Stomach (tissue), 9 donors: ENCODE measurements around the gene THBS1. TPM values are rescaled to one million over a fixed set of nuclear protein-coding genes. Genes with fewer than 3 reads are reported as not detected.

Experiments
- DNase-seq, 2 donors: peaks; one replicate each; pipeline versions ENCODE4 v3.0.0 to v3.0.0-alpha.2; 2013 to 2019
- H3K27ac ChIP-seq, 5 donors: fragments of 200-600 bp in 4 of 5; sonication (generic) in 4 of 5; one replicate each; pipeline ENCODE4 v1.5.1; 2013 to 2019; ENCODE audit warnings: mild to moderate bottlenecking in 1 of 5, moderate library complexity in 1 of 5
- H3K27me3 ChIP-seq, 3 donors: fragments of 200-600 bp; sonication (generic); one replicate each; pipeline ENCODE4 v1.5.1; 2017 to 2019; ENCODE audit warnings: mixed run types in 1 of 3
- H3K36me3 ChIP-seq, 4 donors: fragments of 200-600 bp; sonication (generic); 1 replicate in 3 of 4; 2 replicates in 1 of 4; pipeline ENCODE4 v1.5.1; 2016 to 2019
- H3K4me1 ChIP-seq, 4 donors: fragments of 200-600 bp; sonication (generic); one replicate each; pipeline ENCODE4 v1.5.1; 2016 to 2019
- H3K4me3 ChIP-seq, 4 donors: fragments of 200-600 bp; sonication (generic) in 3 of 4; one replicate each; pipeline ENCODE4 v1.5.1; 2016 to 2019; ENCODE audit warnings: mild to moderate bottlenecking in 1 of 4
- H3K9me3 ChIP-seq, 4 donors: fragments of 200-600 bp; sonication (generic); one replicate each; pipeline ENCODE4 v1.5.1; 2016 to 2019
- CTCF ChIP-seq, 7 experiments: fragments of 450-650 bp in 4 of 7; fragments of 200-600 bp in 3 of 7; sonication (generic) in 3 of 7; IDR thresholded peaks; one replicate each; pipeline ENCODE4 v1.5.1; 2016 to 2019; ENCODE audit warnings: antibody characterized with exemption in 7 of 7, control low read depth in 2 of 7, mild to moderate bottlenecking in 1 of 7
- EP300 ChIP-seq: sonication (generic); formaldehyde crosslinking; IDR thresholded peaks from one replicate; pipeline ENCODE4 v1.6.1; 2017; ENCODE audit warnings: antibody characterized with exemption
- POLR2A ChIP-seq, 4 donors: fragments of 450-650 bp; IDR thresholded peaks; one replicate each; pipeline ENCODE4 v1.6.1; 2016; ENCODE audit warnings: antibody characterized with exemption in 4 of 4, control low read depth in 2 of 4, mild to moderate bottlenecking in 1 of 4, moderate library complexity in 1 of 4
- POLR2AphosphoS5 ChIP-seq, 3 donors: sonication (generic); formaldehyde crosslinking; IDR thresholded peaks; one replicate each; pipeline ENCODE4 v1.6.1; 2016; ENCODE audit warnings: antibody characterized with exemption in 3 of 3
- WGBS, 5 donors: extraction: QIAGEN DNeasy Blood & Tissue Kit in 3 of 5; methylation state at CpG; one replicate each; pipeline versions ENCODE4 v1.1.5 to v1.1.7; 2013 to 2018; 5-methylcytosine and 5-hydroxymethylcytosine counted together
- intact Hi-C: fragments of 100-400 bp; cut with DNase I; formaldehyde crosslinking; loops from one replicate; pipeline ENCODE4 v1.15.1; 2023; ENCODE audit warnings: low total_unique reads
- polyA plus RNA-seq, 3 donors: library from polyadenylated mRNA; stranded (reverse); fragments of 200-250 nt; gene quantifications; one replicate each; pipeline ENCODE4 v1.2.3, GENCODE V29; 2013
- total RNA-seq, 5 donors: library from RNA; depleted of rRNA; stranded (reverse); fragments of >200 nt; gene quantifications; one replicate each; pipeline versions ENCODE4 v1.1.0 to v1.2.3, GENCODE V29; 2014 to 2016
- donor health status: healthy with polysubstance abuse.
- donor health status: Bipolar disorder and iron deficiency.
- donor health status: healthy.

THBS1 gene
- total and polyA plus RNA-seq, 8 donors, result 12.9 to 842 (median 179) TPM

DNA sequence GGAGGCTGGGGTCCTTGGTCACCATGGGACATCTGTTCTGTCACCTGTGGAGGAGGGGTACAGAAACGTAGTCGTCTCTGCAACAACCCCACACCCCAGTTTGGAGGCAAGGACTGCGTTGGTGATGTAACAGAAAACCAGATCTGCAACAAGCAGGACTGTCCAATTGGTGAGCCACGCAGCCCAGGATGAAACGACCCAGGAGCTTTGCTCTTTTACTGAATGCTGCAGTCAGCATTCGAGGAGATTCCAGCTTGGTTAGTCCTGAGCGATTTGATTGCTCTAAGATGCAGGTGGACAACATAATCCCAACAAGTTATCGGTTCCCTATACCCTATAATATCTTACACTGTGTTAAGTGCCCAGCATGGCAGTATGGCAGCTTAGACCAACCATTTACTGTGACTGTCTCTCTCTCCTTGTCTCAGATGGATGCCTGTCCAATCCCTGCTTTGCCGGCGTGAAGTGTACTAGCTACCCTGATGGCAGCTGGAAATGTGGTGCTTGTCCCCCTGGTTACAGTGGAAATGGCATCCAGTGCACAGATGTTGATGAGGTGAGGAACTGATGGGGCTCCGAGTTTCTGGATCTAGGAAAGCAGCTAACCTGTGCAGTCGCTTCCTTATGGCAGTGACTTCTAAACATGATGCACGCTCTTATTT lies 7.8 kb downstream of the THBS1 start:
- intact Hi-C loops, result no loop called here

GRCh38 chr15:39589193-39589814 lies 8.4 kb downstream of the THBS1 start:
- H3K36me3 ChIP-seq, result peaks cover 51 to 100% (median 99%) of the 10 kb centered on the region in 4 donors
- H3K4me1 ChIP-seq, result peaks cover 17 to 62% (median 29%) of the 10 kb centered on the region in 4 donors
- no peaks in the 10 kb centered on the region for H3K27me3 ChIP-seq
- no peak overlapping the region for H3K27ac ChIP-seq
- DNase-seq, result no peak
- no peak for TF ChIP-seq EP300
- TF ChIP-seq POLR2A (IDR thresholded peaks at IDR 0.05), result no peak
- peak in 1 of 3 donors; percentile 6 for TF ChIP-seq POLR2AphosphoS5 (IDR thresholded peaks at IDR 0.05)
- no peak for TF ChIP-seq CTCF (IDR thresholded peaks at IDR 0.05)
- H3K4me3 ChIP-seq, result peak overlapping the region in 1 of 4 donors; percentile 76
- WGBS, 5 donors, result 88 to 92% (median 91%) methylated on average over 14 of the region's 14 CpGs
- H3K9me3 ChIP-seq, result no peaks in the 10 kb centered on the region
- intact Hi-C loops, result no loop called here

More for the DNA sequence above, 7.8 kb downstream of the THBS1 start:
- peaks cover 51 to 100% (median 99%) of the 10 kb centered on the region in 4 donors for H3K36me3 ChIP-seq
- H3K9me3 ChIP-seq, result no peaks in the 10 kb centered on the region
- DNase-seq, result no peak
- no peaks in the 10 kb centered on the region for H3K27me3 ChIP-seq
- WGBS, 5 donors, result 89 to 95% (median 93%) methylated on average over 13 of the region's 13 CpGs
- no peak overlapping the region for H3K27ac ChIP-seq
- no peak for TF ChIP-seq POLR2A (IDR thresholded peaks at IDR 0.05)
- TF ChIP-seq POLR2AphosphoS5 (IDR thresholded peaks at IDR 0.05), result peak in 2 of 3 donors; percentile 23 to 28
- H3K4me3 ChIP-seq, result peak overlapping the region in 1 of 4 donors; percentile 76
- peaks cover 17 to 63% (median 31%) of the 10 kb centered on the region in 4 donors for H3K4me1 ChIP-seq

- no peak for DNase-seq
- Histone ChIP-seq H3K27me3 (no peaks in the 10 kb centered on the region), H3K36me3 (peaks cover 55 to 100% (median 99%) of the 10 kb centered on the region in 4 donors), H3K9me3 (no peaks in the 10 kb centered on the region), H3K4me1 (peaks cover 11 to 55% (median 25%) of the 10 kb centered on the region in 4 donors), H3K27ac (no peak overlapping the region), H3K4me3 (peak overlapping the region in 1 of 4 donors; percentile 76)
- intact Hi-C loops, result no loop called here
- no peak for TF ChIP-seq POLR2A (IDR thresholded peaks at IDR 0.05)
- TF ChIP-seq POLR2AphosphoS5 (IDR thresholded peaks at IDR 0.05), result peak in 2 of 3 donors; percentile 62 to 74
- TF ChIP-seq EP300, result no peak
- 88 to 95% (median 93%) methylated on average over 12 to 13 of the region's 13 CpGs for WGBS, 5 donors
Observed at GRCh38 chr15:39589815-39590644, 9.2 kb downstream of the THBS1 start.

DNA sequence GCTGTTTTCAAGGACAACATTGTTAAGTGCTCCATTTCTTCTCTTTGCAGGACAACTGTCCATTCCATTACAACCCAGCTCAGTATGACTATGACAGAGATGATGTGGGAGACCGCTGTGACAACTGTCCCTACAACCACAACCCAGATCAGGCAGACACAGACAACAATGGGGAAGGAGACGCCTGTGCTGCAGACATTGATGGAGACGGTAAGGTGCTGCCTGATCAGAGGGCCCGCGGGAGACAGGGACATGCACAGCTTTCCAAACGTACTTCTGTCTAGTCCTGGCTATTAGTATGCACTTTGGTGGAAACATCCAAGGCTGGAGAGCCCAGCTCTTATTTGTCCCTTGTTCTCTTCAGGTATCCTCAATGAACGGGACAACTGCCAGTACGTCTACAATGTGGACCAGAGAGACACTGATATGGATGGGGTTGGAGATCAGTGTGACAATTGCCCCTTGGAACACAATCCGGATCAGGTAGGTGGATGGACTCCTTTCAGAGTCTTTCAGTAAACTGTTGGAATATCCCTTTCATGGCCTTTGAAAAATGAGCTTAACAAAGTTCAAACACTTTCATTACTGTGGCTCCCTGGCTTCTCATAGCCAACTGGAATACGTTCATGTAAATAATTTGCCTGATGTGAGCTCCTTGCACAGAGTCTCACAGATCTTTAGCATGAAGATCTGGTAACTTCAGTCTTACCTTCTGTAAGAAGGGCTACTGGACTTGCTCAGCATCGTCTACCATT lies 10.4 kb downstream of the THBS1 start:
- H3K4me1 ChIP-seq, result peaks cover 6 to 43% (median 13%) of the 10 kb centered on the region in 4 donors
- peaks cover 50 to 100% (median 98%) of the 10 kb centered on the region in 4 donors for H3K36me3 ChIP-seq
- no peaks in the 10 kb centered on the region for H3K9me3 ChIP-seq
- H3K27me3 ChIP-seq, result no peaks in the 10 kb centered on the region
- no peak overlapping the region for H3K4me3 ChIP-seq
- no peak for DNase-seq
- no peak overlapping the region for H3K27ac ChIP-seq
- intact Hi-C loops, result no loop called here
- TF ChIP-seq EP300, result no peak
- no peak for TF ChIP-seq CTCF (IDR thresholded peaks at IDR 0.05)
- TF ChIP-seq POLR2AphosphoS5 (IDR thresholded peaks at IDR 0.05), result peak in 1 of 3 donors; percentile 25
- 77 to 88% (median 84%) methylated on average over 11 of the region's 11 CpGs for WGBS, 5 donors
